Stimulated activated CD8-positive, alpha-beta memory T cell treated with anti-CD3 and anti-CD28 coated beads, Interleukin-7, amount 100 ng/mL, for 1 hour (primary cell): ENCODE measurements around the gene AMPD3.

Source experiments
- DNase-seq, 2 donors: peaks; one replicate each; pipeline ENCODE4 v3.0.0-alpha.2; 2020; ENCODE audit warnings: low read depth in 2 of 2

Gene AMPD3

GRCh38 chr11:10454878-10455631 lies at the start of gene AMPD3:
AMPD3 (plus strand) TSS chr11:10455264; CDS start chr11:10461520, 6,256 bp downstream.
- no peak for DNase-seq

GRCh38 chr11:10405865-10406592 lies 49.0 kb upstream of the AMPD3 start:
- DNase-seq: no peak

GRCh38 chr11:10407055-10407454 lies 48.0 kb upstream of the AMPD3 start:
- no peak for DNase-seq

- DNase-seq: no peak
These were observed 47.0 kb upstream of the AMPD3 start for GRCh38 chr11:10407749-10408685.

- no peak for DNase-seq
These were observed 45.8 kb upstream of the AMPD3 start for GRCh38 chr11:10409207-10409661.

- DNase-seq: no peak
These were observed 44.8 kb upstream of the AMPD3 start for GRCh38 chr11:10410106-10410843.

GRCh38 chr11:10410844-10411200 lies 44.2 kb upstream of the AMPD3 start:
- no peak for DNase-seq

- DNase-seq: no peak
These were observed 42.8 kb upstream of the AMPD3 start for GRCh38 chr11:10412266-10412665.

- peak in 1 of 2 donors; percentile 14 for DNase-seq
These were observed 41.8 kb upstream of the AMPD3 start for GRCh38 chr11:10413268-10413667.

- no peak for DNase-seq
These were observed 40.9 kb upstream of the AMPD3 start for GRCh38 chr11:10414181-10414580.

GRCh38 chr11:10414659-10415058 lies 40.4 kb upstream of the AMPD3 start:
- no peak for DNase-seq

- DNase-seq: no peak
These were observed 39.2 kb upstream of the AMPD3 start for GRCh38 chr11:10415817-10416392.

GRCh38 chr11:10418259-10418949 lies 36.7 kb upstream of the AMPD3 start:
- DNase-seq: no peak

GRCh38 chr11:10418950-10419310 lies 36.1 kb upstream of the AMPD3 start:
- no peak for DNase-seq

- DNase-seq: no peak
These were observed 28.6 kb upstream of the AMPD3 start for GRCh38 chr11:10426475-10426874.

- DNase-seq: no peak
These were observed 26.6 kb upstream of the AMPD3 start for GRCh38 chr11:10428453-10428852.

- no peak for DNase-seq
These were observed 25.5 kb upstream of the AMPD3 start for GRCh38 chr11:10429526-10429925.

- no peak for DNase-seq
These were observed 22.6 kb upstream of the AMPD3 start for GRCh38 chr11:10432493-10432892.

- no peak for DNase-seq
These were observed 22.1 kb upstream of the AMPD3 start for GRCh38 chr11:10432971-10433370.

GRCh38 chr11:10436224-10436623 lies 18.8 kb upstream of the AMPD3 start:
- no peak for DNase-seq
